GM23248 (cell line): Measurements from ENCODE around the gene COL9A3.

ENCODE experiments used
- EZH2 ChIP-seq: fragments of 200-600 bp; sonication (generic); IDR thresholded peaks from 2 replicates; pipeline ENCODE4 v1.6.1; 2018; ENCODE audit warnings: antibody characterized with exemption, mild to moderate bottlenecking; ENCODE audit not compliant: insufficient read depth, poor library complexity, severe bottlenecking
- EZH2phosphoT487 ChIP-seq: fragments of 200-600 bp; sonication (generic); IDR thresholded peaks from 2 replicates; pipeline ENCODE4 v1.6.1; 2018; ENCODE audit warnings: antibody characterized with exemption, moderate library complexity, mild to moderate bottlenecking, low read depth; ENCODE audit not compliant: insufficient read depth

- TF ChIP-seq EZH2 (no peak), EZH2phosphoT487 (no peak)
Observed at GRCh38 chr20:62769346-62770071, 47.3 kb upstream of the COL9A3 start.
